ENCODE results near the gene ELMO1. TPM values are rescaled to one million over a fixed set of nuclear protein-coding genes. Genes with fewer than 3 reads are reported as not detected.

The ELMO1 gene
- total RNA-seq, 1 experiment from 2014 or later = not detected

- ChIA-PET POLR2A (ENCODE audit: low non-redundant PET) (no interaction called here), CTCF (no interaction called here)
- Histone ChIP-seq H3K4me1 (ENCODE audit: insufficient read depth, low read length, poor library complexity, severe bottlenecking) (no peaks in the 10 kb centered on the region), H3K27ac (ENCODE audit: low read depth, low read length, poor library complexity, severe bottlenecking) (no peak overlapping the region), H3K9me3 (ENCODE audit: low read depth, low read length, poor library complexity, severe bottlenecking) (no peaks in the 10 kb centered on the region), H3K36me3 (ENCODE audit: insufficient read depth, low read length, poor library complexity, severe bottlenecking) (no peaks in the 10 kb centered on the region), H3K27me3 (replicated peaks; ENCODE audit: insufficient read depth, low read depth, low read length, poor library complexity) (no peaks in the 10 kb centered on the region), H3K4me3 (ENCODE audit: low read depth, low read length, poor library complexity, severe bottlenecking) (no peak overlapping the region)
- TF ChIP-seq EZH2 (IDR thresholded peaks at IDR 0.05; ENCODE audit: borderline replicate concordance, low read depth, low read length, poor library complexity, severe bottlenecking) (no peak), CTCF (conservative IDR thresholded peaks at IDR 0.05; ENCODE audit: low read depth, low read length) (no peak)
- BruUV-seq (replicated peaks) = no TSS peak
- no peak for DNase-seq (ENCODE audit: low spot score)
- intact Hi-C loops (cut with micrococcal nuclease; ENCODE audit: unreplicated experiment) = no loop called here
These were observed 75.9 kb downstream of the ELMO1 start for GRCh38 chr7:37372750-37373149.

- Histone ChIP-seq H3K4me3 (ENCODE audit: low read depth, low read length, poor library complexity, severe bottlenecking) (no peak overlapping the region), H3K27me3 (replicated peaks; ENCODE audit: insufficient read depth, low read depth, low read length, poor library complexity) (no peaks in the 10 kb centered on the region), H3K27ac (ENCODE audit: low read depth, low read length, poor library complexity, severe bottlenecking) (no peak overlapping the region), H3K9me3 (ENCODE audit: low read depth, low read length, poor library complexity, severe bottlenecking) (no peaks in the 10 kb centered on the region), H3K36me3 (ENCODE audit: insufficient read depth, low read length, poor library complexity, severe bottlenecking) (no peaks in the 10 kb centered on the region), H3K4me1 (ENCODE audit: insufficient read depth, low read length, poor library complexity, severe bottlenecking) (no peaks in the 10 kb centered on the region)
- no TSS peak for BruUV-seq (replicated peaks)
- DNase-seq (ENCODE audit: low spot score) = no peak
- POLR2A ChIA-PET (ENCODE audit: low non-redundant PET) = no interaction called here
- TF ChIP-seq EZH2 (IDR thresholded peaks at IDR 0.05; ENCODE audit: borderline replicate concordance, low read depth, low read length, poor library complexity, severe bottlenecking) = no peak
- no peak for TF ChIP-seq CTCF (conservative IDR thresholded peaks at IDR 0.05; ENCODE audit: low read depth, low read length)
- intact Hi-C loops (cut with micrococcal nuclease; ENCODE audit: unreplicated experiment) = no loop called here
- CTCF ChIA-PET = no interaction called here
These were observed 76.9 kb downstream of the ELMO1 start for GRCh38 chr7:37371755-37372154.

GRCh38 chr7:37369906-37370305, 78.8 kb downstream of the ELMO1 start:
- Histone ChIP-seq H3K4me1 (ENCODE audit: insufficient read depth, low read length, poor library complexity, severe bottlenecking) (no peaks in the 10 kb centered on the region), H3K9me3 (ENCODE audit: low read depth, low read length, poor library complexity, severe bottlenecking) (no peaks in the 10 kb centered on the region), H3K27me3 (replicated peaks; ENCODE audit: insufficient read depth, low read depth, low read length, poor library complexity) (no peaks in the 10 kb centered on the region), H3K4me3 (ENCODE audit: low read depth, low read length, poor library complexity, severe bottlenecking) (no peak overlapping the region), H3K27ac (ENCODE audit: low read depth, low read length, poor library complexity, severe bottlenecking) (no peak overlapping the region), H3K36me3 (ENCODE audit: insufficient read depth, low read length, poor library complexity, severe bottlenecking) (no peaks in the 10 kb centered on the region)
- CTCF ChIA-PET = no interaction called here
- TF ChIP-seq EZH2 (IDR thresholded peaks at IDR 0.05; ENCODE audit: borderline replicate concordance, low read depth, low read length, poor library complexity, severe bottlenecking) = no peak
- TF ChIP-seq CTCF (conservative IDR thresholded peaks at IDR 0.05; ENCODE audit: low read depth, low read length) = no peak
- POLR2A ChIA-PET (ENCODE audit: low non-redundant PET) = no interaction called here
- no peak for DNase-seq (ENCODE audit: low spot score)
- BruUV-seq (replicated peaks) = no TSS peak
- intact Hi-C loops (cut with micrococcal nuclease; ENCODE audit: unreplicated experiment) = no loop called here

Measured in A673 (cell line).